GM12878 (cell line): ENCODE results near the gene FAM171A1. TPM values are rescaled to one million over a fixed set of nuclear protein-coding genes. Genes with fewer than 3 reads are reported as not detected.

Experiments used
- ATAC-seq: fragments of 200-7000 bp; cut with Tn5 transposase; 3 replicates; pipeline ENCODE4 v1.9.1; 2020; ENCODE audit warnings: mild to moderate bottlenecking, moderate library complexity
- BruUV-seq: library from RNA; stranded (reverse); fragments of 400-500 nt; replicated peaks from 2 replicates; lab custom pipeline; 2021; lab: Mats Ljungman, UMichigan
- CTCF ChIA-PET: fragments of 300-600 bp; sonication (Branson Sonifier 250); formaldehyde crosslinking; extraction: SDS; loops from one replicate; lab custom pipeline; 2021; ENCODE audit warnings: inconsistent platforms; lab: Yijun Ruan, JAX
- POLR2A ChIA-PET: fragments of 350-600 bp; formaldehyde crosslinking; extraction: SDS; loops from one replicate; lab custom pipeline; 2021; ENCODE audit warnings: inconsistent platforms; lab: Charles Lee
- RAD21 ChIA-PET: fragments of 300-600 bp; sonication (Branson Sonifier 250); formaldehyde crosslinking; loops from one replicate; lab custom pipeline; 2023; ENCODE audit warnings: antibody characterized with exemption; ENCODE audit not compliant: unreplicated experiment; lab: Charles Lee
- SMC1A ChIA-PET: fragments of 300-600 bp; sonication (Branson Sonifier 250); formaldehyde crosslinking; loops from one replicate; lab custom pipeline; 2023; ENCODE audit not compliant: unreplicated experiment, uncharacterized antibody; lab: Charles Lee
- DNase-seq: peaks from one replicate; pipeline ENCODE4 v3.0.0-alpha.2; 2011; ENCODE audit warnings: low read depth, low spot score
- FAIRE-seq: peaks from 3 replicates; lab custom pipeline; 2011; peaks lifted over from hg19 to GRCh38; lab: Jason Lieb, UNC
- H2AFZ ChIP-seq: 2 replicates; pipeline ENCODE4 v1.6.0; 2011; ENCODE audit warnings: low read depth, low read length, control low read depth; ENCODE audit not compliant: control insufficient read depth
- H3K27ac ChIP-seq: 2 replicates; pipeline ENCODE4 v1.5.1; 2011; ENCODE audit warnings: control low read depth; ENCODE audit not compliant: control insufficient read depth, insufficient read depth
- H3K27me3 ChIP-seq, 2 experiments: replicated peaks in 1 of 2; 2 replicates each; pipeline versions ENCODE4 v1.6.0 to v1.6.1; 2011; ENCODE audit warnings: low read length in 1 of 2; ENCODE audit not compliant: control insufficient read depth in 2 of 2, insufficient read depth in 2 of 2
- H3K36me3 ChIP-seq, 2 experiments: 2 replicates each; pipeline ENCODE4 v1.5.1; 2011; ENCODE audit warnings: low read length in 1 of 2; ENCODE audit not compliant: control insufficient read depth in 2 of 2, insufficient read depth in 2 of 2
- H3K4me1 ChIP-seq: 2 replicates; pipeline ENCODE4 v1.6.1; 2011; ENCODE audit warnings: mild to moderate bottlenecking, low read length, moderate library complexity, mixed read lengths; ENCODE audit not compliant: control insufficient read depth, insufficient read depth
- H3K4me2 ChIP-seq: 2 replicates; pipeline ENCODE4 v1.6.0; 2011; ENCODE audit warnings: control low read depth; ENCODE audit not compliant: control insufficient read depth, insufficient read depth
- H3K4me3 ChIP-seq: fragments of 200-600 bp; sonication (generic); 2 replicates; pipeline ENCODE4 v1.5.1; 2016
- H3K79me2 ChIP-seq: 2 replicates; pipeline ENCODE4 v1.6.0; 2011; ENCODE audit warnings: low read length; ENCODE audit not compliant: control insufficient read depth, insufficient read depth
- H3K9ac ChIP-seq: 2 replicates; pipeline ENCODE4 v1.8.0; 2011; ENCODE audit warnings: low read length, control low read depth, mixed read lengths; ENCODE audit not compliant: control insufficient read depth, insufficient read depth
- H3K9me3 ChIP-seq: replicated peaks from 3 replicates; pipeline ENCODE4 v1.5.1; 2011; ENCODE audit warnings: mild to moderate bottlenecking, low read length; ENCODE audit not compliant: control insufficient read depth, insufficient read depth
- H4K20me1 ChIP-seq: 2 replicates; pipeline ENCODE4 v1.6.0; 2011; ENCODE audit not compliant: control insufficient read depth, insufficient read depth
- CBFB ChIP-seq: IDR thresholded peaks from 2 replicates; pipeline ENCODE4 v1.6.1; 2016; ENCODE audit warnings: antibody characterized with exemption, low read depth
- MTA2 ChIP-seq: fragments of 450-650 bp; IDR thresholded peaks from 2 replicates; pipeline ENCODE4 v1.6.1; 2016; ENCODE audit warnings: low read depth, mild to moderate bottlenecking, moderate library complexity
- NR2C2 ChIP-seq: IDR thresholded peaks from 2 replicates; pipeline ENCODE4 v1.6.1; 2011; ENCODE audit warnings: borderline replicate concordance, low read depth; ENCODE audit not compliant: control insufficient read depth, insufficient read length
- POLR2AphosphoS5 ChIP-seq: IDR thresholded peaks from 2 replicates; pipeline ENCODE4 v1.6.1; 2011; ENCODE audit warnings: mild to moderate bottlenecking, low read length, inconsistent platforms
- RAD51 ChIP-seq: fragments of 450-650 bp; IDR thresholded peaks from 2 replicates; pipeline ENCODE4 v1.6.1; 2016; ENCODE audit warnings: moderate library complexity, mild to moderate bottlenecking, inconsistent platforms
- RUNX3 ChIP-seq: IDR thresholded peaks from 2 replicates; pipeline ENCODE4 v1.6.1; 2012; ENCODE audit warnings: low read length, inconsistent platforms
- SP1 ChIP-seq: IDR thresholded peaks from one replicate; pipeline ENCODE4 v1.6.1; 2011; ENCODE audit warnings: low read depth, low read length
- ZSCAN29 ChIP-seq: fragments of 450-650 bp; IDR thresholded peaks from 2 replicates; pipeline ENCODE4 v1.6.1; 2017; ENCODE audit warnings: mild to moderate bottlenecking, moderate library complexity
- WGBS: methylation state at CpG from one replicate; pipeline ENCODE4 v1.1.6; 2016; ENCODE audit warnings: low lambda C conversion rate; ENCODE audit not compliant: insufficient replicate concordance, insufficient coverage; ENCODE audit errors: missing lambda C conversion rate; 5-methylcytosine and 5-hydroxymethylcytosine counted together
- in situ Hi-C: fragments of 300-500 bp; cut with MboI; formaldehyde crosslinking; loops from 9 replicates; pipeline ENCODE4 v1.14.3; 2018; ENCODE audit warnings: mixed read lengths
- intact Hi-C: fragments of 100-400 bp; cut with micrococcal nuclease; formaldehyde crosslinking; loops from one replicate; pipeline ENCODE4 v1.14.2; 2022; ENCODE audit not compliant: unreplicated experiment
- polyA plus RNA-seq, 11 experiments: library from polyadenylated mRNA; depleted of rRNA in 4 of 11; unstranded in 6 of 11; stranded (reverse) in 5 of 11; fragments of >200 nt; fragmentation: Nextera tagmentation in 4 of 11; fragmentation: Illumina TruSeq in 1 of 11; extraction: Ambion mirVana in 4 of 11; extraction: Trizol in 1 of 11; gene quantifications; 1 replicate in 1 of 11; 2 replicates in 10 of 11; pipeline versions ENCODE4 v1.2.1 to v1.2.3, GENCODE V29; 2011 to 2016; ENCODE audit warnings: inconsistent platforms in 2 of 11, missing spikeins in 2 of 11, low read depth in 1 of 11
- total RNA-seq, 4 experiments: library from RNA; depleted of rRNA in 3 of 4; stranded (reverse); fragments of >200 nt in 3 of 4; fragmentation: Illumina TruSeq in 1 of 4; extraction: Trizol in 1 of 4; gene quantifications; 2 replicates each; pipeline versions ENCODE4 v1.2.1 to v1.2.3, GENCODE V29; 2013 to 2021
- TF ChIP-seq, protein P1 (sequence below): fragments of 450-650 bp; IDR thresholded peaks from 2 replicates; pipeline ENCODE4 v1.6.1; 2017; ENCODE audit warnings: mild to moderate bottlenecking
- TF ChIP-seq, protein P2 (sequence below): fragments of 450-650 bp; IDR thresholded peaks from 2 replicates; pipeline ENCODE4 v1.6.1; 2016; ENCODE audit warnings: mild to moderate bottlenecking, moderate library complexity, borderline replicate concordance
- TF ChIP-seq, protein P3 (sequence below): fragments of 450-650 bp; IDR thresholded peaks from 2 replicates; pipeline ENCODE4 v1.6.1; 2018; ENCODE audit warnings: borderline replicate concordance, mild to moderate bottlenecking; ENCODE audit not compliant: partially characterized antibody
- TF ChIP-seq, protein P4 (sequence below): fragments of 450-650 bp; IDR thresholded peaks from 2 replicates; pipeline ENCODE4 v1.6.1; 2016; ENCODE audit warnings: mild to moderate bottlenecking
- TF ChIP-seq, protein P5 (sequence below): fragments of 450-650 bp; IDR thresholded peaks from 2 replicates; pipeline ENCODE4 v1.6.1; 2016; ENCODE audit warnings: mild to moderate bottlenecking

The FAM171A1 gene
- total and polyA plus RNA-seq, 10 of the 15 experiments (the other 5 are each of a cell fraction or from before 2014, with no cell fraction given): 0.05 to 0.28 (median 0.10) TPM; not detected in 1

DNA sequence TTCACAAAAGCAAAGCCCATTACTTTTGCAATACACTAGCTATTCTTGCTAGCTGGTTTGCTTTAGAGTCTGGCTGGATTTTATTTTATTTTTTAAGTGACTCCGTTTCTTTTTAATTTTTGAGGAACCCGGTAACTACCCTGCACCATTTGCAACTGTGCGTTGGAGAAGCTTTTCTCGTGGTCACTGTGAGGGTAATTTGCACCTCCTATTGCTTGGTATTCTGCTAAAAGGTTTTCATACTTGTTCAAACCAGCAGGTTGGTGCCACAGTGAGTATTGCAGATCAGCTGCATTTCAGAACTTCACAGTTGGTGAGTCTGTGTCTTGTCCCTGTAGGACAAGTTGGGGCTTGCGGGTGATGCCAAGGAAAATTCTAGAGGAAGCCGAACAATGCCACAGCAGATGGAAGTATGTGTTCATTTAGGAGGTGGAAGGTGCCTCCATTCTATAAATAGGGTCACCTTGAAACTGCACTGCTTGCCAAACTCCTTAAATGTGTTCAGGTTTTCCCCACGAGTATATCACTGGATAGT, 198.7 kb downstream of the FAM171A1 start:
- H3K4me1 ChIP-seq: peaks cover 8% of the 10 kb centered on the region; the same call in 1 of the 2 replicates
- DNase-seq: no peak
- no peaks in the 10 kb centered on the region for H3K36me3 ChIP-seq
- in situ Hi-C loops: loop anchor here (25.0 kb wide), 1 partner anchor 1265 kb away; the partner anchor contains the start of gene PTER
- ChIA-PET CTCF (no interaction called here), POLR2A (no interaction called here), RAD21 (interaction anchor here (0.7 kb wide), 1 partner anchor 59 kb away, joined by 3 read pairs; no protein-coding TSS in a partner anchor), SMC1A (interaction anchor here (0.8 kb wide), 1 partner anchor 72 kb away, joined by 3 read pairs; no protein-coding TSS in a partner anchor)
- no peak overlapping the region for H3K9ac ChIP-seq
- BruUV-seq: no TSS peak
- FAIRE-seq: no peak
- ATAC-seq: no peak
- no peaks in the 10 kb centered on the region; a peak in 1 of 4 replicates for H3K27me3 ChIP-seq
- no peaks in the 10 kb centered on the region for H4K20me1 ChIP-seq
- no peak overlapping the region for H2AFZ ChIP-seq
- no peak overlapping the region for H3K4me3 ChIP-seq
- H3K79me2 ChIP-seq: peaks cover 2% of the 10 kb centered on the region; the same call in 1 of the 2 replicates
- H3K9me3 ChIP-seq: no peaks in the 10 kb centered on the region
- no peak overlapping the region for H3K27ac ChIP-seq
- WGBS: 52% methylated on average over 7 of the region's 7 CpGs
- H3K4me2 ChIP-seq: no peak overlapping the region
- intact Hi-C loops: no loop called here
- TF ChIP-seq SP1 (no peak), RUNX3 (no peak), POLR2AphosphoS5 (no peak), RAD51 (no peak), ZSCAN29 (no peak), MTA2 (no peak), NR2C2 (no peak), CBFB (no peak)
- TF ChIP-seq, protein P1, sequence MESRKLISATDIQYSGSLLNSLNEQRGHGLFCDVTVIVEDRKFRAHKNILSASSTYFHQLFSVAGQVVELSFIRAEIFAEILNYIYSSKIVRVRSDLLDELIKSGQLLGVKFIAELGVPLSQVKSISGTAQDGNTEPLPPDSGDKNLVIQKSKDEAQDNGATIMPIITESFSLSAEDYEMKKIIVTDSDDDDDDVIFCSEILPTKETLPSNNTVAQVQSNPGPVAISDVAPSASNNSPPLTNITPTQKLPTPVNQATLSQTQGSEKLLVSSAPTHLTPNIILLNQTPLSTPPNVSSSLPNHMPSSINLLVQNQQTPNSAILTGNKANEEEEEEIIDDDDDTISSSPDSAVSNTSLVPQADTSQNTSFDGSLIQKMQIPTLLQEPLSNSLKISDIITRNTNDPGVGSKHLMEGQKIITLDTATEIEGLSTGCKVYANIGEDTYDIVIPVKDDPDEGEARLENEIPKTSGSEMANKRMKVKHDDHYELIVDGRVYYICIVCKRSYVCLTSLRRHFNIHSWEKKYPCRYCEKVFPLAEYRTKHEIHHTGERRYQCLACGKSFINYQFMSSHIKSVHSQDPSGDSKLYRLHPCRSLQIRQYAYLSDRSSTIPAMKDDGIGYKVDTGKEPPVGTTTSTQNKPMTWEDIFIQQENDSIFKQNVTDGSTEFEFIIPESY: no peak
- TF ChIP-seq, protein P2, sequence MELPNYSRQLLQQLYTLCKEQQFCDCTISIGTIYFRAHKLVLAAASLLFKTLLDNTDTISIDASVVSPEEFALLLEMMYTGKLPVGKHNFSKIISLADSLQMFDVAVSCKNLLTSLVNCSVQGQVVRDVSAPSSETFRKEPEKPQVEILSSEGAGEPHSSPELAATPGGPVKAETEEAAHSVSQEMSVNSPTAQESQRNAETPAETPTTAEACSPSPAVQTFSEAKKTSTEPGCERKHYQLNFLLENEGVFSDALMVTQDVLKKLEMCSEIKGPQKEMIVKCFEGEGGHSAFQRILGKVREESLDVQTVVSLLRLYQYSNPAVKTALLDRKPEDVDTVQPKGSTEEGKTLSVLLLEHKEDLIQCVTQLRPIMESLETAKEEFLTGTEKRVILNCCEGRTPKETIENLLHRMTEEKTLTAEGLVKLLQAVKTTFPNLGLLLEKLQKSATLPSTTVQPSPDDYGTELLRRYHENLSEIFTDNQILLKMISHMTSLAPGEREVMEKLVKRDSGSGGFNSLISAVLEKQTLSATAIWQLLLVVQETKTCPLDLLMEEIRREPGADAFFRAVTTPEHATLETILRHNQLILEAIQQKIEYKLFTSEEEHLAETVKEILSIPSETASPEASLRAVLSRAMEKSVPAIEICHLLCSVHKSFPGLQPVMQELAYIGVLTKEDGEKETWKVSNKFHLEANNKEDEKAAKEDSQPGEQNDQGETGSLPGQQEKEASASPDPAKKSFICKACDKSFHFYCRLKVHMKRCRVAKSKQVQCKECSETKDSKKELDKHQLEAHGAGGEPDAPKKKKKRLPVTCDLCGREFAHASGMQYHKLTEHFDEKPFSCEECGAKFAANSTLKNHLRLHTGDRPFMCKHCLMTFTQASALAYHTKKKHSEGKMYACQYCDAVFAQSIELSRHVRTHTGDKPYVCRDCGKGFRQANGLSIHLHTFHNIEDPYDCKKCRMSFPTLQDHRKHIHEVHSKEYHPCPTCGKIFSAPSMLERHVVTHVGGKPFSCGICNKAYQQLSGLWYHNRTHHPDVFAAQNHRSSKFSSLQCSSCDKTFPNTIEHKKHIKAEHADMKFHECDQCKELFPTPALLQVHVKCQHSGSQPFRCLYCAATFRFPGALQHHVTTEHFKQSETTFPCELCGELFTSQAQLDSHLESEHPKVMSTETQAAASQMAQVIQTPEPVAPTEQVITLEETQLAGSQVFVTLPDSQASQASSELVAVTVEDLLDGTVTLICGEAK: no peak
- TF ChIP-seq, protein P3, sequence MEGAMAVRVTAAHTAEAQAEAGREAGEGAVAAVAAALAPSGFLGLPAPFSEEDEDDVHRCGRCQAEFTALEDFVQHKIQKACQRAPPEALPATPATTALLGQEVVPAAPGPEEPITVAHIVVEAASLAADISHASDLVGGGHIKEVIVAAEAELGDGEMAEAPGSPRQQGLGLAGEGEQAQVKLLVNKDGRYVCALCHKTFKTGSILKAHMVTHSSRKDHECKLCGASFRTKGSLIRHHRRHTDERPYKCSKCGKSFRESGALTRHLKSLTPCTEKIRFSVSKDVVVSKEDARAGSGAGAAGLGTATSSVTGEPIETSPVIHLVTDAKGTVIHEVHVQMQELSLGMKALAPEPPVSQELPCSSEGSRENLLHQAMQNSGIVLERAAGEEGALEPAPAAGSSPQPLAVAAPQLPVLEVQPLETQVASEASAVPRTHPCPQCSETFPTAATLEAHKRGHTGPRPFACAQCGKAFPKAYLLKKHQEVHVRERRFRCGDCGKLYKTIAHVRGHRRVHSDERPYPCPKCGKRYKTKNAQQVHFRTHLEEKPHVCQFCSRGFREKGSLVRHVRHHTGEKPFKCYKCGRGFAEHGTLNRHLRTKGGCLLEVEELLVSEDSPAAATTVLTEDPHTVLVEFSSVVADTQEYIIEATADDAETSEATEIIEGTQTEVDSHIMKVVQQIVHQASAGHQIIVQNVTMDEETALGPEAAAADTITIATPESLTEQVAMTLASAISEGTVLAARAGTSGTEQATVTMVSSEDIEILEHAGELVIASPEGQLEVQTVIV: no peak
- TF ChIP-seq, protein P4, sequence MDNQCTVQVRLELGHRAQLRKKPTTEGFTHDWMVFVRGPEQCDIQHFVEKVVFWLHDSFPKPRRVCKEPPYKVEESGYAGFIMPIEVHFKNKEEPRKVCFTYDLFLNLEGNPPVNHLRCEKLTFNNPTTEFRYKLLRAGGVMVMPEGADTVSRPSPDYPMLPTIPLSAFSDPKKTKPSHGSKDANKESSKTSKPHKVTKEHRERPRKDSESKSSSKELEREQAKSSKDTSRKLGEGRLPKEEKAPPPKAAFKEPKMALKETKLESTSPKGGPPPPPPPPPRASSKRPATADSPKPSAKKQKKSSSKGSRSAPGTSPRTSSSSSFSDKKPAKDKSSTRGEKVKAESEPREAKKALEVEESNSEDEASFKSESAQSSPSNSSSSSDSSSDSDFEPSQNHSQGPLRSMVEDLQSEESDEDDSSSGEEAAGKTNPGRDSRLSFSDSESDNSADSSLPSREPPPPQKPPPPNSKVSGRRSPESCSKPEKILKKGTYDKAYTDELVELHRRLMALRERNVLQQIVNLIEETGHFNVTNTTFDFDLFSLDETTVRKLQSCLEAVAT: no peak
- TF ChIP-seq, protein P5, sequence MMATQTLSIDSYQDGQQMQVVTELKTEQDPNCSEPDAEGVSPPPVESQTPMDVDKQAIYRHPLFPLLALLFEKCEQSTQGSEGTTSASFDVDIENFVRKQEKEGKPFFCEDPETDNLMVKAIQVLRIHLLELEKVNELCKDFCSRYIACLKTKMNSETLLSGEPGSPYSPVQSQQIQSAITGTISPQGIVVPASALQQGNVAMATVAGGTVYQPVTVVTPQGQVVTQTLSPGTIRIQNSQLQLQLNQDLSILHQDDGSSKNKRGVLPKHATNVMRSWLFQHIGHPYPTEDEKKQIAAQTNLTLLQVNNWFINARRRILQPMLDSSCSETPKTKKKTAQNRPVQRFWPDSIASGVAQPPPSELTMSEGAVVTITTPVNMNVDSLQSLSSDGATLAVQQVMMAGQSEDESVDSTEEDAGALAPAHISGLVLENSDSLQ: no peak
